Measurements from ENCODE around the gene SLC15A4.
"Not testable (repeated sequence)": the region's sequence is repeated elsewhere in the genome, so short reads cannot be mapped to it uniquely, and the experiment has no call there.

The SLC15A4 gene

GRCh38 chr12:128843538-128843937, 19.8 kb upstream of the SLC15A4 start:
- no peak for FAIRE-seq

DNA sequence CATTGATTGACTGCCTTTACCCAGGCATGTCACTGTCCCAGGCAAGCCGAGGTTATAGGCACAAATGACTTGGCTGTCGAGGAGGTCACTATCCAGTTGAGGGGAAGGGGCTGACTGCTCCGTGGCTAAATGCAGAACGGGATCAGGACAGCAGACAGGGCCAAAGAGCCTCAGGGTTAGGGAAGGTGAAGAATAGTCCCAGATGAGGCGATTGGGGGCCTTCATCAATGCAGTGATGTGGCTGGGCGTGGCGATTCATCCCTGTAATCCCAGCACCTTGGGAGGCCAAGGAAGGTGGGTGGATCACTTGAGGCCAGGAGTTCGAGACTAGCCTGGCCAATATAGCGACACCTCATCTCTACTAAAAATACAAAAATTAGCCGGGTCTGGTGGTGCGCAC, 18.8 kb upstream of the SLC15A4 start:
- no peak for FAIRE-seq

DNA sequence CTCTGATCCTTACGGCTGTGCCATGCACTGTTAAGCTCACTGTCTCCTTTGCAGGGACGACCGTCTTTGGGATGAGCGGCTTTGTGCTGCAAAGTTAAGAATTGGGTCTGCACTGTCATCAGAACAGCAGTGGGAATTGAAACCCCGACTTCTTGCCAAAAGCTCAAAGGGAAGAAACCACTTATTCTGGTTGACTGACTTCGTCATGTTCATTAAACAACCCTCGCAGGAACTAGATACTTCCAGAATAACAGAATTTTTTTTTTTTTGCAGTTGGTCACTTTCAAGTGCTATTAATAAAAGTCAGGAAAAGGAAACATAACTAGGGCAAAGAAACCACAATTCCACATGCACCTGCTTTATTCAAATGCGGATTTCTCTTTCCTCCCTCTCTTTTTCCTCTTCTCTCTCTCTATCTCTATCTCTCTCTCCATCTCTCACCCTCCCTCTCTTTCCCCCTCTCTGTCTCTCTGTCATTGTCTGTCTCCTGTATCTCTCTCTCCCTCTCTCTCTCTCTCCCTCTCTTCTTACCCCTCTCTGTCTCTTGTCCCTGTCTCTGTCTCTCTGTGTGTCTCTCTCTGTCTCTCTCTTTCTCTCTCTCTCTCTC, 17.2 kb upstream of the SLC15A4 start:
- no peak for FAIRE-seq

- FAIRE-seq, result not testable (repeated sequence)
Measured at GRCh38 chr12:128839885-128840284, 16.1 kb upstream of the SLC15A4 start.

DNA sequence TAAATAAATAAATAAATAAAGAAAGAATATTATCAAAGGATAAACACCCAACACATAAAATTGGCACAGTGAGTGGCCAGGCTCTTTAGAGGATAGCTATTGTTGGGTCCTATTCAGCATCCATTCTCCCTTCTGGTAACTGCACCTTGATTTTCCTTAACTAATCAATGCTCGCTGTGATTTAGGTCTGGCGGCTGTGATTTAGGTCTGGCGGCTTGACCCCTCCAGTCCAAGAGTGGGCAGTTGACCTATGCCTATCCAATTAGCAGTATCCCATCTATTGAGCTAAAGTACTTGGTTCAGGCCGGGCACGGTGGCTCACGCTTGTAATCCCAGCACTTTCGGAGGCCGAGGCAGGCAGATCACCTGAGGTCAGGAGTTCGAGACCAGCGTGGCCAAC, 9.7 kb upstream of the SLC15A4 start:
- FAIRE-seq, result no peak

GRCh38 chr12:128830505-128830893, 6.7 kb upstream of the SLC15A4 start:
- no peak for FAIRE-seq

DNA sequence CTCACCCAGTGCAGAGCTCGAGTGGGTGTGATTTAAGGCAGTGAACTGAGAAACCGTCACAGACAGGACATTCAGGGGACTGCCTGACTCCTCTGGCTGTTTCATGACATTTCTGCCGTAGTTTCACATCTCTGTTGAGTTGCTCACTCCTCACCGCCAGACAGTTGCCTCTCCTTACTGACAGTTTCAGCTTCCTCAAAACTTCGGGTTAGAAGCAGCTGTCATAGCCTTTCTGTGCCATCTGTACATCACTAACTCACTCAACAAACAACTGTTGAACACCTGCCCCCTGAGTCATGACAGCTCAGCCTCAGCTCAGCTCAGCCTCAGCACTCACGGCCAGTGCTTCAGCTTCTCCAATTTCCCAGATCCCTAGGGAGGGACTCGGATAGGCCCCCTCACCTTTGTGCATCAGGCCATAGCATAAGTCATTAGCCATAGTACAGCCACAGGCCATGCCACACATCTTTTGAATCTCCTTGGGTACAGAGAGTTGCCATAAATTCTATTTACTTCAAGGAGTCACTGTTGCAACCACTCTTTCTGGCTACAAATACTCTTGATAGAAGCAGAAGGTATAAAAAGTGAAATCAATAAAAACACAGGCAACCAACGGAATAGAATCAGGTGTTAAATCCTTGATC, 6.2 kb upstream of the SLC15A4 start:
- no peak for FAIRE-seq

DNA sequence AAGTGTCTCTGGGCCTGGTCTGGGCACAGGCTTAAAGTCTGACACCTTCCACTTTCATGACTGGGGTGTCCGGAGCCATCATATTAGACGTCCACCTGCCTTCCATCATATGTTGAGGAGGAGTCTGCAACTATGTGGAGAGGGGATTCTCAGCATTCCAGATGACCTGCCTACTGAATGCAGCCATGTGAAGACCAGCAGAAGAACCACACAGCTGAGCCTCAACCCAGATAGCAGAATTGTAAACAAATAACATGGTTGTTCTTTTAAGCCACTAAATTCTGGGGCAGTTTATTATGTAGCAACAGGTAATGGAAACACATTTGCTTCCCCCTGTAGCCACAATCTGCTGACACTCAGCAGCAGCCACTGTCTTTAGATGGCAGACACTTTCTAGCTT, 4.0 kb upstream of the SLC15A4 start:
- FAIRE-seq, result no peak

DNA sequence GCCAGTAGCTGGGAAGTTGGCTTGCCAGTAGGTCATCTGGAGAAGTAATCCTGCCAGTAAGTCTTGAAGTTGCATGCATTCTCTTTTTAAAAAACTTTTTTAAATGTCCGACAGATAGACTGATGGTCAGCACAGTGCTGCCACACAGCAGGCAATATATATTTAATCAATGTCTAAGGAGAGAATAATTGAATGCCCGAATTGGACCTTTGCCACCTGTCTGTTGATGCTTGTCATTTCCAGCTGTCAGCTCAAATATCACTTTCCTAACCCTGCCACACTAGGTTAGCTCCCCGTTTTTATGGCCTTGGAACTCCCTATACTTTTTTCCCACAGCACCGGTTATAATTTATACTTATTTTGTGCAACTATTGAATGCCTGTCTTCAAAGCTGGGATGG, 2.1 kb upstream of the SLC15A4 start:
- no peak for FAIRE-seq

GRCh38 chr12:128823216-128823915, 392 bp downstream of the SLC15A4 start:
- no peak for FAIRE-seq

DNA sequence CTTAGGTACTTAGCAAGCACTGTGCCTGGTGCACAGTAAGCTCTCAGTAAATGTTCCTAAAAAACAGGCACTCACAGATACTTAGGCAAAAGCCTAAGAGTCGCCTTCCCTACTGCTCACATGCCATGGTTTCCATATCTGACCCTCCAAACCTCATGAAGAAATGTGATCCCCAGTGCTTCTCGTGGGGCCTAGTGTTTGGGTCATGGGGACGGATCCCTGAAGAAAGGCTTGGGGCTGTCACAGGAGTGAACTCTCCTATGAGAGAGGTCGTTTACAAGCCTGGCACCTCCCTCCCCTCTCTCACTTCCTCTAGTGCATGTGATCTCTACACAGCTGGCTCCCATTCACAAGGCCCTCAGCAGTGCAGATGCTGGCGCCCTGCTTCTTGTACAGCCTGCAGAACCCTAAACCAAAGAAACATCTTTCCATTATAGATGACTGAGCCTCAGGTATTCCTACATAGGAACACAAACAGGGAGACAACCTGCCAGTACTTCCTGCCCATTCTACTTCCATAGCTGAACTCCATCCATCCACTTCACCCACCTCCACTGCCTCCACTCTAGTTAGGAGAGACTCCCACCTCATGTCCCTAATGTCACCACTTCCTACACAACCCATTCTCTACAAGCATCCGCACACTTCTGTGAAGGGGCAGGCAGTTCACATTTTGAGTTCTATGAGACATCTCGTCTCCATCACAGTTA, 2.9 kb downstream of the SLC15A4 start:
- FAIRE-seq, result no peak

GRCh38 chr12:128820253-128820652, 3.5 kb downstream of the SLC15A4 start:
- no peak for FAIRE-seq

GRCh38 chr12:128819293-128820144, 4.2 kb downstream of the SLC15A4 start:
- no peak for FAIRE-seq

DNA sequence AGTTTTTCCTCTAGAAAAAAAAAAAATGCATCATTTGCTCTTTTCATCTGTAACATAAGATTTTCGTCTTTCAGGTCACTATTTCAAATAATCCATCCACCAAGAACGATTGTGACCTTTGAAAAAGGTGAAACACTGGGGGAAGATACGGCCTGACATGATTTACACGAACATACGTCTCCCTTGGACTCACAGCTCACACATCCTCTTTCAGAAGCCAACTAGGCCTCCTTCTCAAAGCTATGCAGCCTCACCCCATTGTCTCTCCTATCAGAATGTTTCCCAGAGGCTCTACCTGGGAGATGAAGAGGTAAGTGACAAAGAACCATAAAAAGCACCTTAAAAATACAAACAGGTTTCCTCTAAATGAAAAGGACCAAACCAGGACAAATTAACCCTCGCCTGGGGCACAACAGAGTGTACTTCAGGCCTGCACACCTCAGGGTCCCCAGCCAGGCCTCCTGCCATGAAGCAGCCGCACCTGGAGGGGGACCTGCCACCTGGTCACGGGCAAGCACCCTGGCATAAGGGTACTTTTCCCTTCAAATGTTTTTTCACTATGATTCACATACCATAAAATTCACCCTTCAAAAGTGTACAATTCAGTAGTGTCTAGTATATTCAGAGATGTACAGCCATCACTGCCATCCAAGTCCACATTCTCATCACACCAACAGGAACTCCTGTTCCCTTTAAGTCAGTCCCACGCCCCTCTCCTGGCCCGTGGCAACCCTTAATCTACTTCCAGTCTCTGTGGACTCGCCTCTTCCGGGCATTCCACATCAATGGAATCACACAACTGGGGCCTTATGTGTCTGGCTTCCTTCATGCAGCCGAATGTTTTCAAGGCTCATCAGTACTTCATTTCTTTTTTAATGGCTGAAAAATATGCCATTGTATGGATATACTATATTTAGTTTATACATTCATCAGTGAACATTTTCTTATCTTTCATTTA, 5.4 kb downstream of the SLC15A4 start:
- FAIRE-seq, result no peak

DNA sequence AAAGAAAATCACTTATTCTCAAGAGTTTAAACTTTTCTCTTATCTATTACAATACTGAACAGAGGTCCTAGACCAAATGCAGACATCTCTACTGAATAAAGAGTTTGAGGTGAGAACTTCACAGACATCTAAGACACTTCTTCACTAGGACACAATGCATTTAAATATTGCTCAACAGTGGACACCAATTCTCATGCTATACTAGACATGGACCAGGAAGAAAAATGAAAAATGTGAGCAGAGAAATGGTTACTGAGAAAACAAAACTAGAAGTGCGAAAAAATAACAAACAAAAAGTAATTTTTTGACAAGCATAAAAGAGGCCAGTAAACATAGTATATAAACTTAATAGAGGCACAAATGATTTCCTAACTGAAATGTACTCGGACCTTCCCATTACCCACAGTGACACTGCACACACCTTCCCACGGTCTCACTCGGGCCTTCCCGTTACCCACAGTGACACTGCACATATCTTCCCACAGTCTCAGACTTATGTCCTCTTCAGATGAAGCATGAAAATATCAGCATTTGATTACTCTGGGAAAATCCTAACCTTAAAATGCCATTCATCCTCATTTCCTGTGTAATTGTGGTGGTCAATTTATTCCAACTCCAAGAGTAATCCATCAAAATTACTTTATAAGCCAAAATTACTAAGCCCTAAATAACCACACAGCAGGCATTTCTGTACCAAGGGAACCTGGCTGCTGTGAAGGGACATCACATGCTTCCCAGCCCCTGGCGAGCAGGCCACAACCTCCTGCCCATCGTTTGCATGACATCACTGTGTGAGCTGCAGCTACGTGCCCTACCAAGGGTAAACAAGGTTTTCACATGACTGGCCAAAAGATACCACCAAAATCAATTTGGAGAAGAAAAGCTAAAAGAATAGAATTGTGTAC, 6.4 kb downstream of the SLC15A4 start:
- no peak for FAIRE-seq

DNA sequence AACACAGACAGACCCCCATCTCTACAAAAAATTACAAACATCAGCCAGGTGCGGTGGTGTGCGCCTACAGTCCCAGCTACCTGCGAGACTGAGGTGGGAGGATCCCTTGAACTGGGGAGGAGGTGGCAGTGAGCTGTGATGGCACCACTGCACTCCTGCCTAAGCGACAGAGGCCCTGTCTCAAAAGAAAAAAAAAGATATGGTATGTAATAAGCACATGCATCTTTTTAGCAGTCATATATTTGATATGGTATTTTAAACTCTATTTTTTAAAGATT, 7.2 kb downstream of the SLC15A4 start:
- FAIRE-seq, result no peak

DNA sequence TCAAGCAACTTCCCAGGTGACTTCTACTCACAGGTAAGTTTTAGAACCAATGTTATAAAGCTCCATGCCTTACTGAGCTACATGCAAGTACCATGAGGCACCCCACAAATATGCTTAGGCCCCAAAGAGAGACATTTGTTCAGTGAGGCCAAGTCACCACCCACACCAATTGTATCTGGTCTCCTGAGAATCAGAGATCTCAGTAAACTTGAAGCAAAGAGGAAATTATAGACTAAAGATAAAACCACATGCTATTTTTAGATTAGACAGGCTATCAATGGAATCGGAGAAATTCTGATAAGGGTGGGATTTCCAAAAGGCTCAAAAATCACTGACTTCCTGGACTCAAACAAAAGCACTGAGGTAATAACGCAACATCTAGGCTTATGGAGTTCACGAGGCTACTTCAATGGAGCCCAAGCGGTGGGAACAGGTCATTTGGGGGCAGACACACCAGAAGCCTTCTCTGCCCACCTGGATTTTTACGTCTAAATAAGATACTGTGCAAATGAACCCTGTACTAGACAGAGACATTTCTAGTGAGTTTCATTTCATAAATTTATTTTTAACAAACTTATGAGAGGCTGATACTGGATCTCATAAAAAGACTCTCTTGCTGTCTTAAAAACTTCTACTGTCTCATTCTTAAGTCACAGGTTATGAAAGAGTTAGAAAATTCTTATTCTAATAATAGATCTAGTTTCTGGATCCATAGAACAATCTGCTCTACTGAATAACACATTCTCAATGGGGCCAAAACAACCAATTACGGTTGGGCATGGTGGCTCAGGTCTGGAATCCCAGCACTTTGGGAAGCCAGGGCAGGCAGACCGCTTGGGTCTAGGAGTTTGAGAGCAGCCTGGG, 7.7 kb downstream of the SLC15A4 start:
- no peak for FAIRE-seq

- no peak for FAIRE-seq
Measured at GRCh38 chr12:128814411-128815261, 9.1 kb downstream of the SLC15A4 start.

GRCh38 chr12:128813883-128814282, 9.9 kb downstream of the SLC15A4 start:
- FAIRE-seq, result no peak

All from A204.1 (cell line).